Upper lobe of left lung (tissue), 4 donors: ENCODE data around the gene PPFIA2.

ENCODE experiments used
- CTCF ChIP-seq, 6 experiments: fragments of 450-650 bp in 4 of 6; fragments of 200-600 bp in 2 of 6; sonication (generic) in 2 of 6; IDR thresholded peaks; one replicate each; pipeline ENCODE4 v1.5.1; 2016 to 2019; ENCODE audit warnings: antibody characterized with exemption in 6 of 6
- POLR2A ChIP-seq, 4 donors: fragments of 450-650 bp; IDR thresholded peaks; one replicate each; pipeline ENCODE4 v1.5.1; 2016 to 2017; ENCODE audit warnings: antibody characterized with exemption in 4 of 4, mild to moderate bottlenecking in 2 of 4

- no peak for TF ChIP-seq POLR2A (IDR thresholded peaks at IDR 0.05)
- TF ChIP-seq CTCF (IDR thresholded peaks at IDR 0.05) = no peak
These were observed 529.4 kb downstream of the PPFIA2 start for GRCh38 chr12:81229759-81230158.
